Measurements from ENCODE around the gene HLA-B.

The HLA-B gene

DNA sequence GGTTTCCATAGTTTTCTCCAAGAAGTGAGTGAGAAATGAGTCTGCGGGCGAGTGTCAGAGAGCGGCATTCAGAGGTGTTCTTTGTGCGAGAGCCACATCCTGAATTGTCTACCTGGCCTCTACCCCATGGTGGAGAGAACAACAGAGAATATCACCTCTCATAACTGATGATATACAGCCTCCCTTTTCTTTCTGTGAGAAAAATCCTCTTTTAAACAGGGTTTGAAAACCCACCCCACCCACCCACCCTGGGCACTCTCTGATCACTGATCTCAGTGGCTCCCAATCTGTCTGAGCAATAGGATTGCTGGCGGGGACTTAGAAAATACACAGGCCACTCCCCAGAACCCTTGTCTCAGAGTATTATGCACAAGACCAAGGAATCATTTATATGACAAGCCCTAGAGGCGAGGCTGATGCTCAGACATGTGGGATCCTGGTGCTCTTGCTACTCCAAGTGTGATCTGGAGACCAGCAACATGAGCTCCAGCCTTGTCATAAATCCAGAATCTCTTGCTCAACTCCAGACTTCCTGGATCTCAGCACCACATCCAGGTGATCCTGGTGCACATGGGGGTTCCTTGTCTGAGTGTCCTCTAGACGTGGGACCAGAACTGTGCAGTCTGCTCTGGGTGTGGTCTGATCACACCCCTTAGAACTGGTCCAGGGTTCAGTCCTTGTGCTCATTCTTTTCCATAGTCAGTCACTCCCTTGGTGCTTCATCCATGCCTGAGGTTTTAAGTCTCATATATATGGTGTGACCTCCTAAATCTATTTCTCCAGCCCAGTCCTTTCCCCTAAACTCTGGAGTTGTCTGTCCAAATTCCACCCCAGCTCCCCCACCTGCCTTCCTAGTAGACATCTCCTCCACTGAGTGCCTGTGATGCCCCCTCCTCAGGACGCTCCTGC, 5.3 kb downstream of the HLA-B start:
- no peak for DNase-seq

DNA sequence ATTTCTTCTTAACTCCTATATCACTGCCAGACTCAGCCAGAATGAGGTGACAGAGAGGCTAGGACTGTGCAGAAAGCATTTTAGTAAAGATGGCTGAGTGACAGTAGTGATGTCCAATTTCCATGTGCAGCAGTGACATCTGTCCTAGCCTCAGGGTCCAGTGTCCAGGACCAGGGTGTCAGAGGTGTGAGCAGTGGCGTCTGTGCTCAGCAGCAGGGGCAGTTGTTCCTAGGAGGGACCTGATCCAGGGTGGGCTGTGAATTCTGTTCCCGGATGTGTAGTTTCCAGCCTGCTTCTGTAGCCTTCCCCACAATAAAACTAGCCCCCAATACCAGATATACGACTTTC, 6.0 kb downstream of the HLA-B start:
- no peak for DNase-seq

DNA sequence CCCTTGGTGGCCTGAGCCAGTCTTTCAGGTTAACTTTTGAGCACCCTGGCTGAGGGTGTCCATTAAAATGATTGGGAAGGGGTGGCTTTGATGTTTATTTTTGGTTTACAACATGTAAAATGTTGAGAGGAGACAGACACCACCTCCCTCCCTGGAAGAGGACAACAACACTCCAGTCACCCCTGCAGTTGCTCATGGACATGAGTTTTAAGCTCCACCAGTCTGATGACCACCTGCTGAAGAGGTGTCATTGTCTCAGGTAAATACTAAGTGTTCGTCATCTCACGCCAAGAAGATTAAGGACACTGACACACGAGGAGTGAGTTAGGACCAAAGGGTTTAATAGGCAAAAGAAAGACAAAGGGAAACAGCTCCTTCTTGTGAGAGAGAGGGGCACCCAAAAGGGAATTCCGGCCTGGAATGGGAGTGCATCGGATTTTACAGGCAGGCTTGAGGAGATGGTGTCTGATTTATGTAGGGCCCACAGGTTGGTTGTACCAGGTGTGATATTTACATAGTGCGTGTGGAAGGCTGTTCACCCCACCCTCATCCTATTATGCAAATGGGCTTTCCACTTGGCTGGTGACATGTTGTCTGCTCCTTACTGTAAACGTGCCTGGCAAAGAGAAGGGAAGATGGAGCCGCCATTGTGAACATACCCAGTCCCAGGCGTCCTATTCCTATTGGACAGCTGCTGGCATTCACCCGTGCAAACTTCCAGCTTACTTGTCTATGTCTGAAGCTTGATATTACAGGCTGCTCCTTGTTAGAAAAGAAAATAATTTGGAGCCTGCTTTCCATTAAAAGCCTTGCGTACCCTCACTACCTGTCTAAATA, 6.6 kb downstream of the HLA-B start:
- no peak for DNase-seq

DNA sequence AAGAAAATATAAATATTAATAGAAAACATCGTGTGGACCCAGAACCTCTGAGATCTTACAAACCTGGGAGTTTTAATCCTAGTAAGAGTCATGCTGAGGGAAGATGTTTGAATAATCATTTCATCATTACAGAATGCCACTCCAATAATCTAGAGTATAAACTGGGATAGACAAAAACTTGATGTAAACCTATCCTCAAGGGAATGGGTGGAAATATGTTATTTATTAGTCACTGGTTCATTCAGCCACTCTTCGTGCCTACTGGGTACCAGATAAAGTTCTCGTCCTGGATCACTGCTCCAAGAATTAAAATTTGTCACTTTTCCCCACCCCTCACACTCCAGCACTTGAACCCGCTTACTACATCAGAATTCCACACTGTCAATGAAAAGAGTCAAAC, 7.7 kb downstream of the HLA-B start:
- DNase-seq: no peak

DNA sequence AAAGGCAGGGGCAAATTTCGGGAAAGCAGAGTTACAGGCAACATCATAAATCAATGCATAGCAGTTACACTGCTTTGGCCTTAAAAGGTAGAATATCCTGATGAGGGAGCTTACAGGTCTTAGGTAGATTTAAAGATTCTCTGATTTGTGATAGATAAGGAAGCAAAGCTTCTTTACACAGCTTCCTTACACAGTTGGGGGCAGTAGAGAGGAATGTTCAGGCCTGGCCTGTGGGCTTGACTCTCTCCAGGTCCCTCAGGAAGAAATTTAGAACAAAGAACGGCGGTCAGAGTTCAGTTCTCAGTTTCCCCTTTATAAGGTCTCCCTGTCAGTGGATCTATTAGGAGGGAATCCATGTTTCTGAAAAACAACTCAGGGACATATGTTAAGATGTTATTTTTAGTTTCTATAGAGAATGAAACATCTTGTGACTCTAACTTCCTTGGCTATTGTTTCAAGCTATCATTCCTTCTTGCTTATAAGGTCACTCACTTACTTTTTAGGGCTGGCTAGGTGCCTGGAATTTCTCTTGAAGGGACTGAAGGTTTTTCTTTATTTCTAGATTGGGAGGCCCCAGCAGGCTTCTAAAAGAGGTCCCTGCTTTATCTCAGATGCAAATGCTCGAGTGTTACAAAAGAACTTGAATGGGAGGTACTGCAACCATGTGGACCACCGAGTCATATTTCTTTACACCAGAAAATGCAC, 11.8 kb downstream of the HLA-B start:
- no peak for DNase-seq

DNA sequence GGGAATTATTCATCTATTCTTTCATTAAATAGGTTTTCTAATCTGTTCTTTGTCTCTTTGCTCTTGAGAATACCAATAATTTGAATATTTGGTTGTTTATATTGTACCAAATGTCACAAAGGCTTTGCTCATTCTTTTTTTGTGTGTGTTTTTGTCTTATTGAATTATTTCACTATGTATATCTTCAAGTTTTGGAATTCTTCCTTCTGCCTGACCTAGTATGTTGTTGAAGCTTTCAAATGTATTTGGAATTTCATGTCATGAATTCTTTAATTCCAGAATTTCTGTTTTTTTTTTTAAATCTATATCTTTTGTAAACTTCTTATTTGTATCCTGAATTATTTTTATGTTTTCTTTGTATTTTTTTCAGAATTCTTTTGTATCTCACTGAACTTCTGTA, 16.8 kb downstream of the HLA-B start:
- no peak for DNase-seq

DNA sequence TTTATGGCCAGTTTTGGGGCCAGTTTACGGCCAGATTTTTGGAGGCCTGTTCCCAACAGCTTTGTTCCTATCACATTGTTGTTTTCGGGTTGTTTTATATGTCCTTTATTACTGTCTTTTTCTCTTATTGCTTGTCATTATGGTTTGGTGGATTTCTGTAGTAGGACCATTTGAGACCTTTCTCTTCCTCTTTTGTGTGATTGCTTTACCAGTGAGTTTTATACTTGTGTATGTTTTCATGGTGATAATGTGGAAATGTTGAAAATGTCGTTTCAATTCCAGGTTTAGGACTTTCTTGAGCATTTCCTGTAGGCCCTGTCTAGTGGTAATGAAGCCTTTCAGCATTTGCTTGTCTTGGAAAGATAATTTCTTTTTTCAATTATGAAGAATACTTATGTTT, 17.8 kb downstream of the HLA-B start:
- DNase-seq: no peak

DNA sequence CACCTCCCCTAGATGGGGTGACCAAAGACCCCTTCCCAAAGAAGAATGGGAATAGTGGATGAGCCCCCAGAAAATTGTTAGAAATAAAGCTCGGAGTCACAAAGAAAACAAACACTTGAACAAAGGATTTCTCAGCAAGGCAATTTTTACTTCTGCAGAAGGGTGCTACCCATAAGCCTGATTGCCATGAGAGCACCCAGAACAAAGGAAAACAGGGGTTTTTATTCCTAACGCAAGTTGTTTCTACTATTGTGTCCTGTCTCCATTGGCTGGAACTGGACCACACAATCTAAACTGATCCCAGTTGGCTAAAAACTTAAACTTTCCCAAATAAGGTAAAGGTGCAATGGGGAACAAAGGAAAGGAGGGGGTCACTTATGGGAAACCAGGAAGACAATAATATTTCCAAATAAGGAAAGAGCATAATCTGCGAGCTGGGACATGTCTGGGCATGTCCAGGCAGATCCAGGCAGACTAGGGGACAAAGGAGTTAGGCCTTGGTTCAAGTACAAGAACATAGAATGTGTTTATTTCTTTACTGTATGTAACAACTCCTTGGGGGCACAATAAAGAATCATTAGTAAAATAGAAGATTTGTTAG, 20.0 kb downstream of the HLA-B start:
- no peak for DNase-seq

DNA sequence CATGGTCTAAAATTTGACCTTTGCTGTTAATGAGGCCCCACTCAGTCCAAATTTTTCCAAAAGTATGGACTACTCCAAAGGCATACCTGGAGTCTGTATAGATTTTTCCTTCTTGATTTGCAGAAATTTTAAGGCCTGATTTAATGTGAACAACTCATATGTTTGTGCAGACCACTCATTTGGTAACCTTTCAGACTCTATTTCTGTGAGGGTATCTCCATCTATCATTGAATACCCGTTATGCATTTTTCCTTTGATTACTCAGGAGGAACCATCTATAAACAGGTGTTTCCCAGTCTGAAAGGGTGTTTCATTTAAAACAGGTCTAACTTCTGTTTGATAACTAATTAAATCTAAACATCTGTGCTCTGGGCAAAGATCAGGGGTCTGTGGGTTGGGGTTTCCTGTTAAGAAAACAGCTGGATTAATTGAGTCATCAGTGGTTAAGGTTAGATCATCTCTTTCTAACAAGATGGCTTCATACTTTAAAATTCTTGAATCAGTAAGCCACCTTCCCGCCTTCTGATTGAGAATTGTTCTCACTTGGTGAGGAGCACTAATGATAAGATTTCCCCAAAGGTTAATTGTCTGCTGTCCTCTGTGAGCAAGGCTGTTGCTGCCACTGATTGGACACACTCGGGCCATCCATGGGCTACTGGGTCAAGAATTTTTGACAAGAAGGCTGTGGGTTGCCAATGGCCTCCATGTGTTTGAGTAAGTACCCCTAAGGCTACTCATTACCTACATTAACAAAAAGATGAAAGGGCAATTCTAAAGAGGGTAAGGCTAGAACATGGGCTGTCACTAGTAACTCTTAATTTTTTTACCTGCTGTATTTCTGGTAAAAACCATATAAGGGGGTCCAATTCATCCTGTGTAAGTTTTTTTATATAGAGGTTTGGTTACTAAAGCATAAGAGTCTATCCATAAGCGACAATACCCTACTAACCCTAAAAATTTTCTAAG, 24.1 kb downstream of the HLA-B start:
- no peak for DNase-seq

DNA sequence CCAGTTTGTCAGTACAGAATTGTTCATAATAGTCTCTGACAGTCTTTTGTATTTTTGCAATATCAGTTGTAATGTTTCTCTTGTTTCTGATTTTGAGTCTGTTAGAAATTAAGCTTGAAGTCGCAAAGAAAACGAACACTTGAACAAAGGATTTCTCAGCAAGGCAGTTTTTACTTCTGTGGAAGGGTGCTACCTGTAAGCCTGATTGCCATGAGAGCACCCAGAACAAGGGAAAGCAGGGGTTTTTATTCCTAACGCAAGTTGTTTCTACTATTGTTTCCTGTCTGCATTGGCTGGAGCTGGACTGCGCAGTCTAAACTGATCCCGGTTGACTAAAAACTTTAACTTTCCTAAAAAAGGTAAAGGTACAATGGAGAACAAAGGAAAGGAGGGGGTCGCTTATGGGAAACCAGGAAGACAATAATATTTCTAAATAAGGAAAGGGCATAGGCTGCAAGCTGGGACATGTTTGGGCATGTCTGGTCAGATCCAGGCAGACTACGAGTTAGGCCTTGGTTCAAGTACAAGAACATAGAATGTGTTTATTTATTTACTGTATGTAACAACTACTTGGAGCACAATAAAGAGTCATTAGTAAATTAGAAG, 28.5 kb downstream of the HLA-B start:
- DNase-seq: no peak

DNA sequence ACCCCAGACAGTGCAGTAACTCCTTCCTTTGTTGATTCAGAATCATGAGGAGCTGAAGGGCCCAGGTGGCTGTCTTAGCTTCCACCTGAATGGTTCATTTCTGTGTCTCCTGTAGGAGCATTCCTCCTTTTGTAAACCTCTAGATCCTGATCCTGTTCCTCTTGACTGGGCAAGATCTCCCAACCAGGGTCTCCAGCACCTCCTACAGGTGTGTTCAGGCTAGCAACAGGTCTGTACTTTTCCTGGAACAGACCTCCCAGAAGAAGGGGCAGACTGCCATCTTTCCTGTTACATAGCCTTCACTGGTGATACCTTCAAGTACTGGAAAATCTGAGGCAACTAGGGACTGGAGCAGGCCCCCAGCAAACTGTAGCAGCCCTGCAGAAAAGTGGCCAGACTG, 35.2 kb downstream of the HLA-B start:
- no peak for DNase-seq

DNA sequence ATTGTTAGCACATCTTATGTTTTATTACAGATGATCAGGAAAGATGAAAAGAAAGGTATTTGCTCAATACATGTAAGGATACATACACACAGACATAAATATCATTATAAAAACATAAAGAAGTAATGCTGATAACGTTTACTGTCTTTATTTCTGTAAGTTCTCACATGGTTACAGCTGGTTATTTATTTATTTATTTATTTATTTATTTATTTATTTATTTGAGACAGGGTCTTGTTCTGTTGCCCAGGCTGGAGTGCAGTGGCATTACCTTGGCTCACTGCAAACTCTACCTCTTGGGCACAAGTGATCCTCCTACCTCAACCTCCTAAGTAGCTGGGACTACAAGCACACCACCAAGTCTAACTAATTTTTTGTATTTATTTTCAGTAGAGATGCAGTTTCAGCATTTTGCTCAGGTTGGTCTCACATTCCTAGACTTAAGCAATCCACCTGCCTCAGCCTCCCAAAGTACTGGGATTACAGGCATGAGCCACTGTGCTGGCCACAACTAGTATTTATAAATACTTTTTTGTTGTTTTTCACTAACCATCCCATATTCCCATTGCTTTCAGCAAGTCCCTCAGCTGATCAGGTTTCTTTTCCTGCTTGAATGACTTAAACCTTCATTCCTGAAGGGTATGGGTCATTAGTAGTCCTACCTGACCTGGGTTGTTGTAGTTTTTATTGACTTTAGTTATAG, 35.8 kb downstream of the HLA-B start:
- no peak for DNase-seq

DNA sequence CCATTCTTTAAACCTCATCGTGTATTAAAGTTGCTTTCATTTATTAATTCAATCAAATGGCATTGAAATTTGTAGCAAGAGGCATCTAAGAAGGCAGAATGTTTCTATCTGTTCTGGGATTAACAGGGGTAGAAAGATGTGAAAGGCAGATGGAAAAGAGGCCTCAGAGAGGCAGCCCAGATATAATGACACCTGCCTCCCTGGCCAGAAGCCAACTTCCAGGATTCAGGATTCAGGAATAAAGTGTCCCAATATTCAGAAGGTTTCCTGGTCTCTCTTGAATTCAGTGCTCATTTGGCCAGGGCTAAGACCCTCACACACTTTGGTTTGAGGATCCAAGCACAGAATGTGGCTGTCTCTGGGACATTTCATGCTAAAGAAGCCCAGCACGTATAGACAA, 39.9 kb downstream of the HLA-B start:
- no peak for DNase-seq

DNA sequence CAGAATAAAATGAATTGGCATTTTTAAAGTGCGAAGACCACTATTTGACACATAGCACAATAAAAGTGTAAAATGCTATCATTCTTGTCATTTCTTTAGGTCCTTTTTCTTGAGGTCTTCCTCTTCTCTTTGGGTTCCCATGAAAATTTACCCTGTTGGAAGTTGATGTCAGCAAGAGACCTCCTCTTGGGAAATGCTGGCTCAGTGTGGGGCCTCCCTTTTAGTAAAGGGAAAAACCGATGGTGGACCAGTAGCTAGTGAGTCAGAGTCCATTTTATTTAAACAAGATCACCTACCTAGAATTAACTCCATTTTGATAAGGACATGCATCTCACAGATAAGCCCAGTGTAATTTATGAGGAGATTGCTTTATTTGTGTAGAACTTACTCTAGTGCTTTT, 47.3 kb downstream of the HLA-B start:
- no peak for DNase-seq

DNA sequence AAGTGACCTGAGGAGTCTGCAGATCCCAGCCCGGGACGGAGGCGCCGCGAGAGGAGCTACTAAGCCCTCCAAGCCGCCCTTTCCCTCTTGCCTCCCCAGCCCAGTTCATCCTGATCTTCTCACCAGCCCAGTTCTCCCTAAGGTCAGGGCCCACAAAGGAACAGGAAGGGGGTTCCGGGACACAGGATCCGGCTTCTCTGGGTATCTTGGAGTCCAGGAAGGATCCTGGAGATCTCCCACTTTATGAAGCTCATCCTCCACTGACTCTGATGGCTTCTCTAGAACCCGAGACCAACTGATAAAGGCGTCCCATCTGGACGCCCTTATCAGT, 48.2 kb downstream of the HLA-B start:
- DNase-seq: no peak

DNA sequence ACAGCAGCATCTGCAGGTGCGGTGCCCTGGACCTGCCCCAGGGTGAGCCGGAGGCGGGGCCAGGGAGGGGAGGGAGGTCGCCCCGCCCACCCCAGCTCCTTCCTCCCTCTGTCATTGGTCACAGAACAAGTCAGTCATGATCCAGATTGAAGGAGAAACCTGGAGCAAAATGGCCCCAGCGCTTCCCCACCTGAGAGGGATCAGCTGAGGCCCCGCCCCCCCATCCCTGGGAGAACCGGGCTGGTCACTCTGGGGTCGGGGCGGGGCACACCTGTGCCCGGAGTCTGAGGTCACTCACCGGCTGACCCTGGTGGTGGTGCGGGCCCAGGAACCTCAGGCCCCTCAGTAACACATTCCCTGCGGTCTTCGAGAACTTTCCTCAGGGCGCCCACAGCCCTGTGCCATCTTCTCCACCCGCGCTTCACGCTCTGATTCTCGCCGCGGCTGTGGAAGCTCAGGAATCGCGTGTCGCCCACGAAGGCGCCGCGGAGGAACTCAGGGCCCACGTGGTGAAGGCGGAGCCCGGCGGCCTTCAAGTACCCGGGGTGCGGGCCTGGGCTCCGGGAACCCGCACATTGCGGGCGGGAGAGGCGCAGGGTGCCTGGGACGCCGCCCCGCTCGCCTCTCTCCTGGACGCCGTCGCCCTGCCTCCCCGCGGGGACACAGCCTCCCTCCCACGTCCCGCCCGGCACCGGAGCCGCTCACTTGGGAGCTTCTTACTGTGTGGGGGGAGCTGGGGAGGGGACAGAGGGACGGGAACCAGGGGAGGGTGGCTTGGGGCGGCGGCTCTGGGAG, 48.7 kb downstream of the HLA-B start:
- DNase-seq: no peak

DNA sequence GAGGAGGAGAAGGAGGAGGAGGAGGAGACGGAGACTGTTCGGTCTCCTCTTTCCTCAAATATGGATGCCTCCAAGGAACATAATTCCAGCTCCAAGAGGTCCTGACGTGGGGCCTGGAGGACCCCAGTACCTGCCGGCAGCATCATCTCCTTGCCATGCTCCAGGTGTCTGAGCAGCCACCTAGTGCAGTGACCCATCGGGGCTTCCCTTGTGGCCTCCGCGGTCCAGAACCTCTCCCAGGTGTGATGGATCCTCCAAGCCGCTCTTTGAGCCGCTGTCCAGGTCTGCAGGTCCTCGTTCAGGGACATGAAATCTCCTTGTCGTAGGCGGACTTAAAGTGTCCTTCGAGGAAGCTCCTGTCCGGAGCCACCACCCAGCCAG, 49.3 kb downstream of the HLA-B start:
- no peak for DNase-seq

DNA sequence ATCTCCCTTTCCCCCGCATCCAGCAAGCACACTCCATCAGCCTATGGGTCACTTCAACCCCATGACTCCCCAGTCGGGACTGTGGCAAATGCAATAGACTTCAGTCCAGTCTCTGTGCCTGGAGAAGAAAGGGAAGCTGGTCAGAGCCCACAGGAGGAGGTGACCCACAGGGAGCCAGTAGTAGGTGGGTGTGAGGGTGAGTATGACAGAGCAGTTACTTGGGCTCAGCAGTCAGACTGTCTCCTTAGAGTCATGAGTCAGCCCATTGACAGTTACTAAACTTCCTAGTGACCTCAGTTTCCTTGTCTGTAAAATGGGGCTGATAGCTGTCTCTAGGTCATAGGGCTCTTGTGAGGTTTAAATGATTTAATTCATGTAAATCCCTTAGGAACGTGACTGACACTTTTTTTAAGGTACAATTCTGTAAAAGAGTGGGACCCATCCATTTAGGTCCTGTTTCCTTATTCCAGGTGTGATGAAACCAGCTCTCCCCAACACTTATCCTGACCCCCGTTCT, 51.2 kb downstream of the HLA-B start:
- no peak for DNase-seq

DNA sequence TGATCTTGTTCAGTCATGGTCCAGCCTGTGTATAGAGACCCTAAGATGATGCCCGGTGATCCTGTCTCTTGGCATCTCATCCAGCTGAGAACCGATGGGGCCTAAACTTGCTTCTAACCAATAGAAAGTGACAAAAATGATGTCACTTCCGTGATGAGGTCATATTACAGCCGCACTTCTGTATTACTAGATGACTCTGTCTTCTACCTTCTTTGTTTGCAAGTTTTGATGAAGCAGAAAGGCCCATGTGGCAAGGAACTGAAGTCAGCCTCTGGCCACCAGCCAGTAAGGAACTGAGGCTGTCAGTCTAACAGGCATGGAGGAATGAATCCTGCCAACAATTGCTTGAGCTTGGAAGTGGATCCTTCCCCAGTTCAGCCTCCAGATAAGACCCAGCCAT, 52.3 kb downstream of the HLA-B start:
- DNase-seq: no peak
